DND-41 (cell line): Measurements from ENCODE around the gene TRIM44.

Source experiments
- CTCF ChIP-seq: IDR thresholded peaks from 2 replicates; pipeline ENCODE4 v1.5.1; 2012; ENCODE audit warnings: borderline replicate concordance, low read length, moderate library complexity, mild to moderate bottlenecking; ENCODE audit not compliant: poor library complexity, severe bottlenecking; ENCODE audit errors: extremely low read depth
- EZH2 ChIP-seq: IDR thresholded peaks from 3 replicates; pipeline ENCODE4 v1.6.1; 2012; ENCODE audit warnings: borderline replicate concordance, low read depth, mild to moderate bottlenecking, moderate library complexity, low read length, inconsistent platforms; ENCODE audit not compliant: severe bottlenecking

DNA sequence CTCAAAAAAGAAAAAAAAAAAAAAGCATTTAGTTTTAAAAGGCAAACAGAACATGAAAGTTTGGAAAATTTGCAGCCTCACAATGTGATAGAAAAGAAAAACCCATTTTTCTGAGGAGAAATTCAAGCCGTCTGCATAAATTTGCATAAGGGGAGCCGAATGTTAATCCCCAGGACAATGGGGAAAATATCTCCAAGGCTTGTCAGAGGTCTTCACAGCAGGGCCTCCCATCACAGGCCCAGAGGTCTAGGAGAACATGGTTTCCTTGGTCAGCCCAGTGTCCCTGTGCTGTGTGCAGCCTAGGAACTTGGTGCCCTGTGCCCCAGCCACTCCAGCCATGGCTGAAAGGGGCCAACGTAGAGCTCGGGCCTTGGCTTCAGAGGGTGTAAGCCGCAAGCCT is 109.1 kb downstream of the TRIM44 start:
- TF ChIP-seq CTCF (no peak), EZH2 (no peak)
